Measurements from ENCODE around the gene EIPR1. TPM values are rescaled to one million over a fixed set of nuclear protein-coding genes. Genes with fewer than 3 reads are reported as not detected.

The EIPR1 gene
- total RNA-seq, 1 experiment from 2014 or later: 36.9 TPM

GRCh38 chr2:3343012-3343411, 34.6 kb downstream of the EIPR1 start:
- Mint-ChIP-seq H3K4me3 (ENCODE audit: unreplicated experiment) (no peak overlapping the region), H3K27ac (ENCODE audit: unreplicated experiment) (no peak overlapping the region), H3K36me3 (ENCODE audit: insufficient read depth, unreplicated experiment) (peaks cover 14% of the 10 kb centered on the region), H3K4me1 (ENCODE audit: low read depth, unreplicated experiment) (no peaks in the 10 kb centered on the region), H3K27me3 (ENCODE audit: insufficient read depth, unreplicated experiment) (no peaks in the 10 kb centered on the region), H3K9me3 (ENCODE audit: unreplicated experiment) (no peaks in the 10 kb centered on the region)
- H3K4me1 ChIP-seq: no peaks in the 10 kb centered on the region
- no peaks in the 10 kb centered on the region for H3K9me3 ChIP-seq
- DNase-seq: no peak
- H3K36me3 ChIP-seq (ENCODE audit: control insufficient read depth, insufficient read depth, low read length): no peaks in the 10 kb centered on the region
- no peaks in the 10 kb centered on the region for H3K27me3 ChIP-seq (replicated peaks; ENCODE audit: control insufficient read depth, insufficient read depth, low read length)
- ChIA-PET POLR2A (no interaction called here), CTCF (no interaction called here)
- H3K4me3 ChIP-seq (ENCODE audit: low read depth, low read length): no peak overlapping the region
- no peak for TF ChIP-seq CTCF (IDR thresholded peaks at IDR 0.05; ENCODE audit: insufficient read depth in 1 of 2, low read depth in 1 of 2, low read length in 1 of 2, severe bottlenecking in 1 of 2, unreplicated experiment in 1 of 2)
- no TSS peak for BruUV-seq (replicated peaks)
- intact Hi-C loops (cut with micrococcal nuclease; ENCODE audit: unreplicated experiment): no loop called here

GRCh38 chr2:3342324-3342723, 35.3 kb downstream of the EIPR1 start:
- Histone ChIP-seq H3K27me3 (replicated peaks; ENCODE audit: control insufficient read depth, insufficient read depth, low read length) (no peaks in the 10 kb centered on the region), H3K4me3 (ENCODE audit: low read depth, low read length) (no peak overlapping the region), H3K9me3 (no peaks in the 10 kb centered on the region), H3K4me1 (no peaks in the 10 kb centered on the region), H3K36me3 (ENCODE audit: control insufficient read depth, insufficient read depth, low read length) (no peaks in the 10 kb centered on the region)
- intact Hi-C loops (cut with micrococcal nuclease; ENCODE audit: unreplicated experiment): no loop called here
- no peak overlapping the region for H3K4me3 Mint-ChIP-seq (ENCODE audit: unreplicated experiment)
- no peak for TF ChIP-seq CTCF (IDR thresholded peaks at IDR 0.05; ENCODE audit: insufficient read depth in 1 of 2, low read depth in 1 of 2, low read length in 1 of 2, severe bottlenecking in 1 of 2, unreplicated experiment in 1 of 2)
- no peaks in the 10 kb centered on the region for H3K27me3 Mint-ChIP-seq (ENCODE audit: insufficient read depth, unreplicated experiment)
- no peak overlapping the region for H3K27ac Mint-ChIP-seq (ENCODE audit: unreplicated experiment)
- ChIA-PET CTCF (no interaction called here), POLR2A (no interaction called here)
- H3K36me3 Mint-ChIP-seq (ENCODE audit: insufficient read depth, unreplicated experiment): peaks cover 10% of the 10 kb centered on the region
- H3K9me3 Mint-ChIP-seq (ENCODE audit: unreplicated experiment): no peaks in the 10 kb centered on the region
- no peaks in the 10 kb centered on the region for H3K4me1 Mint-ChIP-seq (ENCODE audit: low read depth, unreplicated experiment)
- no peak for DNase-seq
- no TSS peak for BruUV-seq (replicated peaks)

GRCh38 chr2:3341336-3341735, 36.3 kb downstream of the EIPR1 start:
- intact Hi-C loops (cut with micrococcal nuclease; ENCODE audit: unreplicated experiment): no loop called here
- H3K4me3 Mint-ChIP-seq (ENCODE audit: unreplicated experiment): no peak overlapping the region
- BruUV-seq (replicated peaks): no TSS peak
- Histone ChIP-seq H3K4me3 (ENCODE audit: low read depth, low read length) (no peak overlapping the region), H3K36me3 (ENCODE audit: control insufficient read depth, insufficient read depth, low read length) (no peaks in the 10 kb centered on the region), H3K4me1 (no peaks in the 10 kb centered on the region), H3K27me3 (replicated peaks; ENCODE audit: control insufficient read depth, insufficient read depth, low read length) (no peaks in the 10 kb centered on the region), H3K9me3 (no peaks in the 10 kb centered on the region)
- no peak overlapping the region for H3K27ac Mint-ChIP-seq (ENCODE audit: unreplicated experiment)
- CTCF ChIA-PET: no interaction called here
- no peak for TF ChIP-seq CTCF (IDR thresholded peaks at IDR 0.05; ENCODE audit: insufficient read depth in 1 of 2, low read depth in 1 of 2, low read length in 1 of 2, severe bottlenecking in 1 of 2, unreplicated experiment in 1 of 2)
- peaks cover 6% of the 10 kb centered on the region for H3K36me3 Mint-ChIP-seq (ENCODE audit: insufficient read depth, unreplicated experiment)
- no peaks in the 10 kb centered on the region for H3K27me3 Mint-ChIP-seq (ENCODE audit: insufficient read depth, unreplicated experiment)
- no peak for DNase-seq
- POLR2A ChIA-PET: no interaction called here
- H3K4me1 Mint-ChIP-seq (ENCODE audit: low read depth, unreplicated experiment): no peaks in the 10 kb centered on the region
- no peaks in the 10 kb centered on the region for H3K9me3 Mint-ChIP-seq (ENCODE audit: unreplicated experiment)
